CD4-positive, alpha-beta T cell (primary cell): ENCODE data around the gene INPP5D. TPM values are rescaled to one million over a fixed set of nuclear protein-coding genes. Genes with fewer than 3 reads are reported as not detected.
A peak's percentile ranks its signal among the peaks of the same experiment; 100 is the strongest.

Experiments
- ATAC-seq: fragments of 200-7000 bp; cut with Tn5 transposase; one replicate; pipeline ENCODE4 v1.10.0; 2022; ENCODE audit warnings: mild to moderate bottlenecking; ENCODE audit not compliant: poor library complexity
- CTCF ChIA-PET: fragments of 350-600 bp; sonication (Branson Sonifier 250); formaldehyde crosslinking; loops from one replicate; lab custom pipeline; 2021; ENCODE audit warnings: antibody characterized with exemption, inconsistent platforms; lab: Charles Lee
- POLR2A ChIA-PET: fragments of 350-600 bp; sonication (Branson Sonifier 250); formaldehyde crosslinking; loops from one replicate; lab custom pipeline; 2021; ENCODE audit warnings: antibody characterized with exemption, inconsistent platforms; lab: Charles Lee
- DNase-seq, 14 experiments: peaks; one replicate each; pipeline ENCODE4 v3.0.0-alpha.2; 2013 to 2020; ENCODE audit warnings: mixed read lengths in 2 of 14
- H3K27ac ChIP-seq, 2 donors: one replicate each; pipeline versions ENCODE4 v1.5.1 to v1.7.0; 2013; ENCODE audit warnings: low read length in 2 of 2, low read depth in 1 of 2, mild to moderate bottlenecking in 1 of 2
- H3K27me3 ChIP-seq, 2 experiments: 1 replicate in 1 of 2; 2 replicates in 1 of 2; pipeline versions ENCODE4 v1.6.1 to v1.7.0; 2013; ENCODE audit warnings: low read length in 2 of 2, control low read depth in 1 of 2, mild to moderate bottlenecking in 1 of 2, moderate library complexity in 1 of 2; ENCODE audit not compliant: insufficient read depth in 2 of 2, control insufficient read depth in 1 of 2
- H3K36me3 ChIP-seq: one replicate; pipeline ENCODE4 v1.6.1; 2013; ENCODE audit warnings: low read length, control low read depth; ENCODE audit not compliant: insufficient read depth
- H3K4me1 ChIP-seq: one replicate; pipeline ENCODE4 v1.6.1; 2013; ENCODE audit warnings: low read length, control low read depth; ENCODE audit not compliant: insufficient read depth
- H3K4me3 ChIP-seq: one replicate; pipeline ENCODE4 v1.5.1; 2013; ENCODE audit warnings: mild to moderate bottlenecking, low read length, moderate library complexity
- H3K9me3 ChIP-seq, 2 experiments: 1 replicate in 1 of 2; 2 replicates in 1 of 2; pipeline versions ENCODE4 v1.6.1 to v1.7.0; 2013; ENCODE audit warnings: low read length in 2 of 2, mild to moderate bottlenecking in 2 of 2, control low read depth in 1 of 2, moderate library complexity in 1 of 2; ENCODE audit not compliant: control insufficient read depth in 1 of 2, insufficient read depth in 1 of 2
- H3K27ac Mint-ChIP-seq: one replicate; pipeline ENCODE4 v1.8.0; 2020; ENCODE audit warnings: mixed read lengths
- H3K27me3 Mint-ChIP-seq: one replicate; pipeline ENCODE4 v1.8.0; 2021; ENCODE audit warnings: mixed read lengths
- H3K36me3 Mint-ChIP-seq: one replicate; pipeline ENCODE4 v1.8.0; 2021; ENCODE audit warnings: low read depth, mixed read lengths
- H3K4me1 Mint-ChIP-seq: one replicate; pipeline ENCODE4 v1.8.0; 2021; ENCODE audit warnings: low read depth, mixed read lengths
- H3K4me3 Mint-ChIP-seq: one replicate; pipeline ENCODE4 v1.8.0; 2020; ENCODE audit warnings: mild to moderate bottlenecking, mixed read lengths
- H3K9me3 Mint-ChIP-seq: one replicate; pipeline ENCODE4 v1.8.0; 2020; ENCODE audit warnings: mixed read lengths
- CTCF ChIP-seq: fragments of 200-600 bp; IDR thresholded peaks from one replicate; pipeline ENCODE4 v1.8.0; 2022; ENCODE audit warnings: antibody characterized with exemption, mild to moderate bottlenecking
- intact Hi-C, 2 experiments: fragments of 100-400 bp; cut with DNase I in 1 of 2; cut with micrococcal nuclease in 1 of 2; formaldehyde crosslinking; loops; one replicate each; pipeline versions ENCODE4 v1.15.1 to v1.9.0; 2023 to 2025; cut with DNase I, micrococcal nuclease
- total RNA-seq, 174 experiments: library from RNA in 2 of 174; stranded (reverse) in 2 of 174; gene quantifications; one replicate each; pipeline ENCODE4 v1.2.3 and lab custom pipeline; 2021 to 2026

Gene INPP5D
- total RNA-seq, 2 experiments from 2014 or later = 141 to 154 TPM

- H3K9me3 Mint-ChIP-seq = no peaks in the 10 kb centered on the region
- H3K27me3 Mint-ChIP-seq = no peaks in the 10 kb centered on the region
- Histone ChIP-seq H3K9me3 (no peaks in the 10 kb centered on the region), H3K4me3 (no peak overlapping the region), H3K36me3 (peaks cover 87% of the 10 kb centered on the region), H3K4me1 (peaks cover 37% of the 10 kb centered on the region), H3K27me3 (no peaks in the 10 kb centered on the region), H3K27ac (no peak overlapping the region)
- intact Hi-C loops = no loop called here
- DNase-seq (no peak), ATAC-seq (no peak)
- TF ChIP-seq CTCF = no peak
- H3K4me3 Mint-ChIP-seq = no peak overlapping the region
- H3K27ac Mint-ChIP-seq = peak overlapping the region; percentile 1
- ChIA-PET CTCF (interaction anchor here (1.3 to 1.7 kb wide), 2 partner anchors 83 to 108 kb away, joined by 3 to 4 read pairs; partner anchors contain the start of genes ATG16L1 and INPP5D), POLR2A (no interaction called here)
- peaks cover 30% of the 10 kb centered on the region for H3K4me1 Mint-ChIP-seq
- H3K36me3 Mint-ChIP-seq = peaks cover 97% of the 10 kb centered on the region
Measured at GRCh38 chr2:233143700-233144331, 83.7 kb downstream of the INPP5D start.

- Histone ChIP-seq H3K27ac (no peak overlapping the region), H3K9me3 (no peaks in the 10 kb centered on the region), H3K4me3 (no peak overlapping the region), H3K27me3 (no peaks in the 10 kb centered on the region), H3K4me1 (peaks cover 27% of the 10 kb centered on the region), H3K36me3 (peaks cover 88% of the 10 kb centered on the region)
- ChIA-PET CTCF (no interaction called here), POLR2A (no interaction called here)
- Mint-ChIP-seq H3K27me3 (no peaks in the 10 kb centered on the region), H3K9me3 (no peaks in the 10 kb centered on the region), H3K36me3 (peaks cover 100% of the 10 kb centered on the region), H3K4me3 (no peak overlapping the region), H3K27ac (no peak overlapping the region), H3K4me1 (peaks cover 28% of the 10 kb centered on the region)
- intact Hi-C loops = no loop called here
- ATAC-seq = no peak
- DNase-seq = no peak
- TF ChIP-seq CTCF = no peak
Measured at GRCh38 chr2:233145726-233146125, 85.6 kb downstream of the INPP5D start.

- ChIA-PET CTCF (no interaction called here), POLR2A (no interaction called here)
- H3K27me3 ChIP-seq = no peaks in the 10 kb centered on the region
- Mint-ChIP-seq H3K27me3 (no peaks in the 10 kb centered on the region), H3K36me3 (peaks cover 99% of the 10 kb centered on the region), H3K9me3 (no peaks in the 10 kb centered on the region), H3K27ac (no peak overlapping the region), H3K4me3 (no peak overlapping the region), H3K4me1 (peaks cover 24% of the 10 kb centered on the region)
- ATAC-seq = no peak
- no peak overlapping the region for H3K4me3 ChIP-seq
- no peak for TF ChIP-seq CTCF
- H3K36me3 ChIP-seq = peaks cover 89% of the 10 kb centered on the region
- intact Hi-C loops = no loop called here
- H3K9me3 ChIP-seq = no peaks in the 10 kb centered on the region
- no peak overlapping the region for H3K27ac ChIP-seq
- DNase-seq = no peak
- peaks cover 22% of the 10 kb centered on the region for H3K4me1 ChIP-seq
Measured at GRCh38 chr2:233146194-233146593, 86.1 kb downstream of the INPP5D start.
